ENCODE measurements around the gene BBS12. TPM values are rescaled to one million over a fixed set of nuclear protein-coding genes. Genes with fewer than 3 reads are reported as not detected.

BBS12 gene
- total and polyA plus RNA-seq, 9 of the 15 experiments (the other 6 are each of a cell fraction or from before 2014, with no cell fraction given), result 2.7 to 6.5 (median 3.3) TPM

DNA sequence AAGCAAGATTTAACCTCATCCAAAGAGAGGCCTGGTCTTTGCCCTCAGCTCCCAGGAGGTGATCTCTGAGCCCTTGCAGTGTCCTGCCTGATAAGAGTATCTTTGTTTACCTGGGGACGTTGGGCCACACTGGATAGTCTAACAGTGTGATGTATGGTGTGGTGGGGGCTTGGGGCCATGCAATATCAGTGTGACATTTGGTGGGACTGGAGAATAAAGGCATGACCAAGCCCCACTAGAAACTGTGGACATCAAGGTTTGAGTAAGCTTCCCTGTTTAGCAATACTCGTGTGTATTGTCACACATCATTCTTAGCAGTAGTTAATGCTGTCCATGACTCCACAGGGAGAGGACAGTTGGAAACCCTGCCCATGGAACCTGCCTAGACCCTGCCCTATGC, 34.4 kb downstream of the BBS12 start (continued):
- no peak for TF ChIP-seq FIP1L1 (IDR thresholded peaks at IDR 0.05; ENCODE audit: low read depth, low read length, poor library complexity, severe bottlenecking)
- TF ChIP-seq, protein P1, sequence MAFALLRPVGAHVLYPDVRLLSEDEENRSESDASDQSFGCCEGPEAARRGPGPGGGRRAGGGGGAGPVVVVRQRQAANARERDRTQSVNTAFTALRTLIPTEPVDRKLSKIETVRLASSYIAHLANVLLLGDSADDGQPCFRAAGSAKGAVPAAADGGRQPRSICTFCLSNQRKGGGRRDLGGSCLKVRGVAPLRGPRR (CRISPR knock-in tag; IDR thresholded peaks at IDR 0.05), result no peak
- no peak for TF ChIP-seq PHB (CRISPR knock-in tag; IDR thresholded peaks at IDR 0.05)
- TF ChIP-seq SIRT6 (IDR thresholded peaks at IDR 0.05; ENCODE audit: low read depth, low read length), result no peak
- no peak for TF ChIP-seq SPI1 (IDR thresholded peaks at IDR 0.05; ENCODE audit: borderline replicate concordance, low read depth, low read length)
- TF ChIP-seq ZNF766 (CRISPR knock-in tag; conservative IDR thresholded peaks at IDR 0.05), result no peak
- TF ChIP-seq, protein P2, sequence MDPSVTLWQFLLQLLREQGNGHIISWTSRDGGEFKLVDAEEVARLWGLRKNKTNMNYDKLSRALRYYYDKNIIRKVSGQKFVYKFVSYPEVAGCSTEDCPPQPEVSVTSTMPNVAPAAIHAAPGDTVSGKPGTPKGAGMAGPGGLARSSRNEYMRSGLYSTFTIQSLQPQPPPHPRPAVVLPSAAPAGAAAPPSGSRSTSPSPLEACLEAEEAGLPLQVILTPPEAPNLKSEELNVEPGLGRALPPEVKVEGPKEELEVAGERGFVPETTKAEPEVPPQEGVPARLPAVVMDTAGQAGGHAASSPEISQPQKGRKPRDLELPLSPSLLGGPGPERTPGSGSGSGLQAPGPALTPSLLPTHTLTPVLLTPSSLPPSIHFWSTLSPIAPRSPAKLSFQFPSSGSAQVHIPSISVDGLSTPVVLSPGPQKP (CRISPR knock-in tag; IDR thresholded peaks at IDR 0.05), result no peak
- TF ChIP-seq TCFL5 (CRISPR knock-in tag; conservative IDR thresholded peaks at IDR 0.05), result no peak
- no peak for TF ChIP-seq ZNF444 (CRISPR knock-in tag; IDR thresholded peaks at IDR 0.05)
- no peak for TF ChIP-seq WHSC1 (IDR thresholded peaks at IDR 0.05; ENCODE audit: low read length)
- TF ChIP-seq MAZ (CRISPR knock-in tag; conservative IDR thresholded peaks at IDR 0.05 in 1 of 2, IDR thresholded peaks at IDR 0.05 in 1 of 2), result no peak
- no peak for TF ChIP-seq PRMT5 (CRISPR knock-in tag; IDR thresholded peaks at IDR 0.05)
- TF ChIP-seq, protein P3, sequence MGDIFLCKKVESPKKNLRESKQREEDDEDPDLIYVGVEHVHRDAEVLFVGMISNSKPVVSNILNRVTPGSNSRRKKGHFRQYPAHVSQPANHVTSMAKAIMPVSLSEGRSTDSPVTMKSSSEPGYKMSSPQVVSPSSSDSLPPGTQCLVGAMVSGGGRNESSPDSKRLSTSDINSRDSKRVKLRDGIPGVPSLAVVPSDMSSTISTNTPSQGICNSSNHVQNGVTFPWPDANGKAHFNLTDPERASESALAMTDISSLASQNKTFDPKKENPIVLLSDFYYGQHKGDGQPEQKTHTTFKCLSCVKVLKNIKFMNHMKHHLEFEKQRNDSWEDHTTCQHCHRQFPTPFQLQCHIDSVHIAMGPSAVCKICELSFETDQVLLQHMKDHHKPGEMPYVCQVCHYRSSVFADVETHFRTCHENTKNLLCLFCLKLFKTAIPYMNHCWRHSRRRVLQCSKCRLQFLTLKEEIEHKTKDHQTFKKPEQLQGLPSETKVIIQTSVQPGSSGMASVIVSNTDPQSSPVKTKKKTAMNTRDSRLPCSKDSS (IDR thresholded peaks at IDR 0.05; ENCODE audit: low read depth, partially characterized antibody), result no peak
- TF ChIP-seq SUPT5H (IDR thresholded peaks at IDR 0.05), result no peak
- TF ChIP-seq FOS (IDR thresholded peaks at IDR 0.05; ENCODE audit: extremely low read depth, insufficient read length), result no peak
- no peak for TF ChIP-seq RUNX1 (IDR thresholded peaks at IDR 0.05; ENCODE audit: low read depth)
- no peak for TF ChIP-seq ZNF217 (CRISPR knock-in tag; IDR thresholded peaks at IDR 0.05)
- TF ChIP-seq TAF9B (IDR thresholded peaks at IDR 0.05; ENCODE audit: partially characterized antibody), result no peak
- TF ChIP-seq, protein P4, sequence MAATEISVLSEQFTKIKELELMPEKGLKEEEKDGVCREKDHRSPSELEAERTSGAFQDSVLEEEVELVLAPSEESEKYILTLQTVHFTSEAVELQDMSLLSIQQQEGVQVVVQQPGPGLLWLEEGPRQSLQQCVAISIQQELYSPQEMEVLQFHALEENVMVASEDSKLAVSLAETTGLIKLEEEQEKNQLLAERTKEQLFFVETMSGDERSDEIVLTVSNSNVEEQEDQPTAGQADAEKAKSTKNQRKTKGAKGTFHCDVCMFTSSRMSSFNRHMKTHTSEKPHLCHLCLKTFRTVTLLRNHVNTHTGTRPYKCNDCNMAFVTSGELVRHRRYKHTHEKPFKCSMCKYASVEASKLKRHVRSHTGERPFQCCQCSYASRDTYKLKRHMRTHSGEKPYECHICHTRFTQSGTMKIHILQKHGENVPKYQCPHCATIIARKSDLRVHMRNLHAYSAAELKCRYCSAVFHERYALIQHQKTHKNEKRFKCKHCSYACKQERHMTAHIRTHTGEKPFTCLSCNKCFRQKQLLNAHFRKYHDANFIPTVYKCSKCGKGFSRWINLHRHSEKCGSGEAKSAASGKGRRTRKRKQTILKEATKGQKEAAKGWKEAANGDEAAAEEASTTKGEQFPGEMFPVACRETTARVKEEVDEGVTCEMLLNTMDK (IDR thresholded peaks at IDR 0.05; ENCODE audit: borderline replicate concordance, insufficient read depth, low read depth, low read length, poor library complexity, severe bottlenecking), result no peak
- no peak for TF ChIP-seq HMGN3 (IDR thresholded peaks at IDR 0.05; ENCODE audit: borderline replicate concordance, extremely low read depth, insufficient read length, low read depth, low read length)
- peak; percentile 81 for TF ChIP-seq TCF3 (CRISPR knock-in tag; IDR thresholded peaks at IDR 0.05)
- TF ChIP-seq DPF2 (IDR thresholded peaks at IDR 0.05), result peak; percentile 77
- TF ChIP-seq SMARCE1 (IDR thresholded peaks at IDR 0.05), result peak; percentile 51

Measured in K562 (cell line).